Activated T-cell treated with anti-CD3 and anti-CD28 coated beads for 4 hours (primary cell): ENCODE results near the gene SLC2A14.
A peak's percentile ranks its signal among the peaks of the same experiment; 100 is the strongest.
"Not testable (repeated sequence)": the region's sequence is repeated elsewhere in the genome, so short reads cannot be mapped to it uniquely, and the experiment has no call there.

Source experiments
- DNase-seq: peaks from one replicate; pipeline ENCODE4 v3.0.0-alpha.2; 2020

SLC2A14 gene

DNA sequence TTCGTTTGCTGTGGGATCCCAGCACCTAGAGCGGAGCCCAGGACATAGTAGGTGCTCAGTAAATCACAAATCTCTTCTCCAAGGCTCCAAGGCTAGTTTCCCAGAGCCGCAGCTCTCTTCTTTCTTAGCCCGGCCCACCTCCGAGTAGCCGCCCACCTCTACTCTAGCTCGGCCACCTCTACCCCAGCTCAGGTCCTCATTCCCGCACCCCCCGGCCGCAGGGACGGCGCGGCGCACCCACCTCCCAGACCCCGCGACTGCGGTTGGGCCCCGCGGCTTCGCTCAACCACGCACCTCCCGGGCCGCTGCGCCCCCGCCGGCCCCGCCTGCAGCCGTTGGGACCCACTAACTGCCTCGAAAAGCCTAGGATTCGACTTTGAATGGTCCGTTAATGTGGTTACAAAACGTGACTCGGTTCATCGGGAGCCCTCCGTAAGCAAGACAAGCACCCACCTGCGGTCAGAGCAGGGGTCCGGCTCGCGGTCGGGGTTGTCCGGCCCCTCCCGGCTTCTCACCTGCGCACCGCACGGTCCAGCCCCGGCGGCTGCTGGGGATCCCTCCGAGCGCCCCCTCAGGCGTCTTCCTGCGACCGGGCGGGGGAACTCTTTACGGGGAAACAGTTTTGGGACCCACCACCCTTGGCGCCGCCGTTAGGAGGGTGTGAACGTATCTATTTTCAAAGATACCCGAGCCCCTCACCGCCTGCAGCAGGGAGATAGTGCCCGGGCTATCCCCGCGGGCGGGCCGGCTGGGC is at the start of gene SLC2A14:
TSS of gene SLC2A14 (minus strand) at position 350 of the 754 bp plus-strand sequence. CDS start 3,035 bp downstream, outside the sequence.
- no peak for DNase-seq

GRCh38 chr12:7921181-7921580 is 48.5 kb upstream of the SLC2A14 start:
- DNase-seq = not testable (repeated sequence)

DNA sequence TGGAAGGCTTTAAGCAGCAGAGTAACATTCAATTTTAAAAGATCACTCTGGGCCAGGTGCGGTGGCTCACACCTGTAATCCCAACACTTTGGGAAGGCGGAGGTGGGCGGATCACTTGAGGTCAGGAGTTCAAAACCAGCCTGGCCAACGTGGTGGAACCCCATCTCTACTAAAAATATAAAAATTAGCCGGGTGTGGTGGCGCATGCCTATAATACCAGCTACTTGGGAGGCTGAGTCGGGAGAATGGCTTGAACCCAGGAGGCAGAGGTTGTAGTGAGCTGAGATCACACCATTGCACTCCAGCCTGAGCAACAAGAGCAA is 45.5 kb upstream of the SLC2A14 start:
- not testable (repeated sequence) for DNase-seq

- DNase-seq = no peak
Observed at GRCh38 chr12:7917392-7918267, 44.9 kb upstream of the SLC2A14 start.

GRCh38 chr12:7916936-7917335 is 44.2 kb upstream of the SLC2A14 start:
- DNase-seq = no peak

DNA sequence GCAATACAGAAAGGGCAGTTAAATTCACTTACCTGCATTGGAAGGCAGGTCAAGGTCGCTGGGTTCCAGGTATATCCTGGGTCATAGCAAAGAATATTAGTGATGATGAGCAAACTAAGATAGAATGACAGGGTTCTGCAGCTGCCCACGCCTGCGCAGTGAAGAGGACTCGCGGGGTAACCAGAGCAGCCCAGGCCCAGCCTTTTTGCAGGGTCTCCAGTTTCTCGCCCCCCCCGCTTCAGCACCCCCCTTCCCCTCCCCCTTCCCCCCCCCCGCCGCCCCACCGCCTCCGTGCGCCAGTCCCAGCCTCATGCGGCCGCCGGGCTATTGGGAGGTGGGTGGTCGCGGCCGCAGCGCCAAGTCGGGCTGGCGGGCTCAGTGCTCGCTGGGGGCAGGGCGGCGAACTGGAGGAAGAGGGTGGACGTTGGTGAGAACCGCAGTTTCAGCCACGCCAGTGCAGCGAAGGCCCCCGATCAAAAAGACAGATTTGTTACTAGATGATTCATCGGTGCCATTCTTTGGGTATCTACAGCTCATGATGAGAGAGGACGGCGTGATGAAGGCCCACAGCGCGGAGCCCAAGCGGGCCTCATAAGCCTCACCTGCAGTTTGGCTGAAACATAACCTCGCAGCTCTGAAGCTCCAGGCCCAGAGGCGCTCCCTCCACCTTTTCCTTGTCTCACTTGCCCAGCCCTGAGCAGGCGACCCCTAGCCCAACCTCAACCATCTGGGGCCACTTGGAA is 43.1 kb upstream of the SLC2A14 start:
- DNase-seq = no peak

GRCh38 chr12:7910106-7910505 is 37.4 kb upstream of the SLC2A14 start:
- not testable (repeated sequence) for DNase-seq

DNA sequence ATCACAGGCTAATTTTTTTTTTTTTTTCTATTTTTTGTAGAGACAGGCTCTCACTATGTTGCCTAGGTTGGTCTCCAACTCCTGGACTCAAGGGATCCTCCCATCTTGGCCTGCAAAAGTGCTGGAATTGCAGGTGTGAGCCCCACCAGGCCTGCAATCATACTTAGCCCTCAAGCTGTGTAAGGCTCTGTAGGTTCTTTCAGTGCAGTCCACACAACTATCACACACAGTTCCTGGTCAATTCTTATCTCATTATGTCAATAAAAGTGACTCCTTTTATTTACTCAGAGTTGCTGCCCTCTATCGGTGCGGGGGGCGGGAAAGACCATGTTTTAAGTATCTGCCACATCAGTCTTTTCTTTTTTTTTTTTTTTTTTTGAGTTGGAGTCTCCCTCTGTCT is 34.3 kb upstream of the SLC2A14 start:
- peak; percentile 18 for DNase-seq

GRCh38 chr12:7906303-7906702 is 33.6 kb upstream of the SLC2A14 start:
- DNase-seq = not testable (repeated sequence)

GRCh38 chr12:7905600-7906125 is 32.9 kb upstream of the SLC2A14 start:
- DNase-seq = not testable (repeated sequence)

DNA sequence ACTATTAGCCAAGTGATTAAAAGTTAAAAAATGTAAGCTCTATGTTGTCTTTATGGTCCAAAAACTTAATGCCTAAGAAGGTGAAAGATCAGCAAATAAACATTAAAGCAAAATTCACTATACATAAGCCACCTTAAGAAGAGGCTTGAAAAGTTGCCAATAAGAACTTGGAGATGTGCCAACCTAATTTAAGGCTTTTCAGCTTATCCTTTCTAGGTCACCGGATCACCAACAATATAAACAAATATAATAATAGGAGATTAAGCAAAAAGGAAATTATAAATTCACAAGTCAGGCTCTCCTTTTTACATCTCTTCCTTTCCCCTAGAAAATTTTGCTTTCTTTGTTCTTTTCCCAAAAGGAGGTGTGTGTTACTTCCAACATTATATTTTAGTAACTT is 32.4 kb upstream of the SLC2A14 start:
- no peak for DNase-seq

DNA sequence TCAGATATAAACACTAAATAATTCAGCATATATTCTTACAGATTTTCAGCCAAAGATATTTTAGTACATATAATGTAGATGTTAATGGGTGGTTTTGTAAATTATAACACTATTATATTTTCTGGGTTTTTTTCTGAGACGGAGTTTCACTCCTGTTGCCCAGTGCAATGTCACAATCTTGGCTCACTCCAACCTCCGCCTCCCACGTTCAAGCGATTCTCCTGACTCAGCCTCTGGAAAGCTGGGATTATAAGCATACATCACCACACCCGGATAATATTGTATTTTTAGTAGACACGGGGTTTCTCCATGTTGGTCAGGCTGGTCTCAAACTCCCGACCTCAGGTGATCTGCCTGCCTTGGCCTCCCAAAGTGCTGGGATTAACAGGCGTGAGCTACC is 29.7 kb upstream of the SLC2A14 start:
- DNase-seq = not testable (repeated sequence)

GRCh38 chr12:7899755-7900154 is 27.0 kb upstream of the SLC2A14 start:
- DNase-seq = no peak

DNA sequence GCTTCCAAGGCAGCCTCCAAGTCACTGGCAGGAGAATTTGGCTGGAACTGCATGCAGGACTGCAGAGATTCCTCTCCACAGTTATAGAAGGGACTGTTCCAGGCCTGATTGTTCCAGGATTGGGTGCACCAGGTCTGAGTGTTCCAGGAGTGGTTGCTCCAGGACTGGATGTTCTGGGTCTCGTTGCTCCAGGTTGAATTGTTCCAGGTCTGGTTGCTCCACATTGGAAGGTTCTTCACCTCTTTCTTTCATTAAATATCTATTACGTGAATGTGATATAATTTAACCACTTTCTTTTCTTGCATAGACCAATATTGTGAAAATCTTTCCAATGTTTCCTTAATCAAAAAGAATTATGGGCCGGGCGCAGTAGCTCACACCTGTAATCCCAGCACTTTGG is 24.0 kb upstream of the SLC2A14 start:
- DNase-seq = not testable (repeated sequence)

GRCh38 chr12:7892186-7892980 is 19.7 kb upstream of the SLC2A14 start:
- no peak for DNase-seq

- DNase-seq = no peak
Observed at GRCh38 chr12:7884689-7885088, 12.0 kb upstream of the SLC2A14 start.

GRCh38 chr12:7881736-7882120 is 9.0 kb upstream of the SLC2A14 start:
- not testable (repeated sequence) for DNase-seq

- not testable (repeated sequence) for DNase-seq
Observed at GRCh38 chr12:7880952-7881735, 8.4 kb upstream of the SLC2A14 start.

GRCh38 chr12:7879246-7879645 is 6.5 kb upstream of the SLC2A14 start:
- no peak for DNase-seq

- DNase-seq = no peak
Observed at GRCh38 chr12:7877420-7877819, 4.7 kb upstream of the SLC2A14 start.

DNA sequence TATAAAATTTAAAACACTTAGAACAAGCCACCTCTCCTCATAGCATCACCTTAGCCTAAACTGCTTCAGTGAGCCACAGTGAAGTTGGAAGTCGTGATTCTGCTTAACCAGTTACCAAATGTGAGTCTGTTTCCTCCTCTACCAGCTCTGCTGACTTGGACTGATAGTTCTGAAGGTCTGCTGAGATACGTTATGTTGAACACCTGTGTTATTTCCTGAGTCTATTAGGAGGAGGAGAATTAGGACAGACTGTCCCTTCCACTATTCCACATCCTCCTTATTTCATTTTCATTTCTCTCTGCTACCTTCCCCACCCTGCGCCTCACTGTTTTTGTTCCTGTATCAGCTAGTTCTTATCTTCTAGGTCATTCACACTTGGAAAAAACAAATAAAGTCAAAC is 2.4 kb downstream of the SLC2A14 start:
- DNase-seq = no peak
